SK-MEL-5 (cell line): ENCODE results near the gene RRAD. TPM values are rescaled to one million over a fixed set of nuclear protein-coding genes. Genes with fewer than 3 reads are reported as not detected.
"Not testable (repeated sequence)": the region's sequence is repeated elsewhere in the genome, so short reads cannot be mapped to it uniquely, and the experiment has no call there.

ENCODE experiments used
- DNase-seq: peaks from one replicate; pipeline ENCODE4 v3.0.0-alpha.2; 2016; ENCODE audit warnings: low read depth, low spot score
- in situ Hi-C: cut with HindIII; loops from 2 replicates; pipeline ENCODE4 v1.10.0; 2016; ENCODE audit warnings: low sequenced_read_pairs, high pct_unique_total_duplicates, low pct_unique_long_range_greater_than_20kb
- polyA plus RNA-seq, 2 experiments: library from polyadenylated mRNA; depleted of rRNA; stranded (reverse); fragments of >200 nt; gene quantifications; 2 replicates each; pipeline ENCODE4 v1.2.3, GENCODE V29; 2015
- total RNA-seq: library from RNA; depleted of rRNA; stranded (reverse); fragments of >200 nt; shearing (Covaris generic); gene quantifications from 2 replicates; pipeline ENCODE4 v1.2.3, GENCODE V29; 2014; rRNA removed

RRAD gene
- not detected in 2 replicates for total RNA-seq
- not detected in 2 replicates for polyA plus RNA-seq (2015; cell fraction: cytosol; rRNA removed)
- polyA plus RNA-seq (2015; cell fraction: nucleus; rRNA removed), result not detected in 2 replicates

GRCh38 chr16:66925322-66925840 is at the start of gene RRAD:
RRAD (minus strand) TSS chr16:66925535; CDS start chr16:66925179, 356 bp downstream.
- in situ Hi-C loops, result no loop called here
- DNase-seq, result no peak

GRCh38 chr16:66974932-66975246 is 49.6 kb upstream of the RRAD start:
- in situ Hi-C loops, DNase-seq: not testable (repeated sequence)

GRCh38 chr16:66974156-66974931 is 49.0 kb upstream of the RRAD start:
- in situ Hi-C loops, DNase-seq: not testable (repeated sequence)

GRCh38 chr16:66973716-66974115 is 48.4 kb upstream of the RRAD start:
- in situ Hi-C loops, result no loop called here
- no peak for DNase-seq

- no peak for DNase-seq
- in situ Hi-C loops, result no loop called here
Measured at GRCh38 chr16:66972983-66973382, 47.6 kb upstream of the RRAD start.

GRCh38 chr16:66970775-66971720 is 45.7 kb upstream of the RRAD start:
- in situ Hi-C loops, result no loop called here
- no peak for DNase-seq

- in situ Hi-C loops, result no loop called here
- DNase-seq, result no peak
Measured at GRCh38 chr16:66968847-66969246, 43.5 kb upstream of the RRAD start.

GRCh38 chr16:66964049-66964448 is 38.7 kb upstream of the RRAD start:
- in situ Hi-C loops, result no loop called here
- DNase-seq, result no peak

- in situ Hi-C loops, result no loop called here
- no peak for DNase-seq
Measured at GRCh38 chr16:66961914-66962313, 36.6 kb upstream of the RRAD start.

- peak; percentile 83 for DNase-seq
- in situ Hi-C loops, result no loop called here
Measured at GRCh38 chr16:66961065-66961744, 35.9 kb upstream of the RRAD start, which contains the start of gene CES3. CES3 (plus strand) TSS chr16:66961266; CDS start chr16:66961308, 42 bp downstream.

- in situ Hi-C loops, result no loop called here
- DNase-seq, result no peak
Measured at GRCh38 chr16:66960270-66960669, 34.9 kb upstream of the RRAD start.

GRCh38 chr16:66959704-66960161 is 34.4 kb upstream of the RRAD start:
- DNase-seq, result no peak
- in situ Hi-C loops, result no loop called here

GRCh38 chr16:66958857-66959703 is 33.7 kb upstream of the RRAD start:
- in situ Hi-C loops, result no loop called here
- no peak for DNase-seq

GRCh38 chr16:66956154-66956457 is 30.8 kb upstream of the RRAD start:
- DNase-seq, in situ Hi-C loops: not testable (repeated sequence)

- in situ Hi-C loops, result not testable (repeated sequence)
Measured at GRCh38 chr16:66955363-66956153, 30.2 kb upstream of the RRAD start.

GRCh38 chr16:66954097-66954659 is 28.8 kb upstream of the RRAD start:
- in situ Hi-C loops, result no loop called here
- DNase-seq, result peak; percentile 83

More at GRCh38 chr16:66955363-66956153, 30.2 kb upstream of the RRAD start:
- not testable (repeated sequence) for DNase-seq
